IMR-90 (cell line): ENCODE measurements around the gene DCHS2. TPM values are rescaled to one million over a fixed set of nuclear protein-coding genes. Genes with fewer than 3 reads are reported as not detected.

Experiments used
- ATAC-seq: fragments of 200-7000 bp; cut with Tn5 transposase; 2 replicates; pipeline ENCODE4 v1.9.1; 2020; ENCODE audit warnings: low read depth, mild to moderate bottlenecking, moderate library complexity
- BruUV-seq: library from RNA; stranded (reverse); fragments of 400-500 nt; replicated peaks from 2 replicates; lab custom pipeline; 2021; lab: Mats Ljungman, UMichigan
- CTCF ChIA-PET: fragments of 300-600 bp; formaldehyde crosslinking; extraction: SDS; loops from one replicate; lab custom pipeline; 2021; ENCODE audit warnings: antibody characterized with exemption; lab: Yijun Ruan, JAX
- POLR2A ChIA-PET: fragments of 300-600 bp; sonication (Branson Sonifier 250); formaldehyde crosslinking; loops from one replicate; lab custom pipeline; 2022; ENCODE audit warnings: antibody characterized with exemption; ENCODE audit not compliant: unreplicated experiment; lab: Charles Lee
- DNase-seq: peaks from one replicate; pipeline ENCODE4 v3.0.0; 2013
- H2AFZ ChIP-seq: replicated peaks from 2 replicates; pipeline ENCODE3; 2013; ENCODE audit warnings: low read length, mild to moderate bottlenecking; ENCODE audit not compliant: poor library complexity
- H2AK5ac ChIP-seq: 2 replicates; pipeline ENCODE4 v1.6.1; 2013; ENCODE audit warnings: low read depth, low read length, inconsistent platforms
- H2AK9ac ChIP-seq: replicated peaks from 2 replicates; pipeline ENCODE3; 2013; ENCODE audit warnings: mild to moderate bottlenecking, low read depth, low read length, moderate library complexity; ENCODE audit not compliant: poor library complexity
- H2BK120ac ChIP-seq: 2 replicates; pipeline ENCODE4 v1.6.1; 2013; ENCODE audit warnings: low read depth, low read length, inconsistent platforms
- H2BK15ac ChIP-seq: 3 replicates; pipeline ENCODE4 v1.6.1; 2013; ENCODE audit warnings: low read depth, low read length, inconsistent platforms
- H2BK20ac ChIP-seq: 2 replicates; pipeline ENCODE4 v1.6.1; 2013; ENCODE audit warnings: low read depth, mild to moderate bottlenecking, inconsistent platforms, low read length, moderate library complexity
- H2BK5ac ChIP-seq: 2 replicates; pipeline ENCODE4 v1.6.1; 2013; ENCODE audit warnings: mild to moderate bottlenecking, low read depth, low read length, inconsistent platforms; ENCODE audit not compliant: poor library complexity, severe bottlenecking
- H3K14ac ChIP-seq: replicated peaks from 2 replicates; pipeline ENCODE4 v1.6.1; 2013; ENCODE audit warnings: low read depth, low read length, inconsistent platforms
- H3K18ac ChIP-seq: 2 replicates; pipeline ENCODE4 v1.6.1; 2013; ENCODE audit warnings: low read depth, low read length, control low read depth
- H3K23ac ChIP-seq: 2 replicates; pipeline ENCODE4 v1.6.1; 2013; ENCODE audit warnings: low read depth, low read length, inconsistent platforms
- H3K27ac ChIP-seq: 2 replicates; pipeline ENCODE4 v1.5.1; 2013; ENCODE audit warnings: mild to moderate bottlenecking, control low read depth, low read length; ENCODE audit not compliant: insufficient read depth
- H3K27me3 ChIP-seq: 2 replicates; pipeline ENCODE4 v1.6.1; 2013; ENCODE audit warnings: low read length; ENCODE audit not compliant: control insufficient read depth, insufficient read depth
- H3K36me3 ChIP-seq: 2 replicates; pipeline ENCODE4 v1.6.1; 2013; ENCODE audit warnings: low read length, mixed read lengths; ENCODE audit not compliant: control insufficient read depth, insufficient read depth
- H3K4ac ChIP-seq: 2 replicates; pipeline ENCODE4 v1.6.1; 2013; ENCODE audit warnings: low read depth, low read length, inconsistent platforms
- H3K4me1 ChIP-seq: 2 replicates; pipeline ENCODE4 v1.6.1; 2013; ENCODE audit warnings: low read length, mixed read lengths; ENCODE audit not compliant: control insufficient read depth, insufficient read depth
- H3K4me2 ChIP-seq: 2 replicates; pipeline ENCODE4 v1.6.1; 2013; ENCODE audit warnings: low read depth, mild to moderate bottlenecking, control low read depth, low read length, moderate library complexity
- H3K4me3 ChIP-seq: 2 replicates; pipeline ENCODE4 v1.5.1; 2013; ENCODE audit warnings: low read depth, mild to moderate bottlenecking, control low read depth, low read length, moderate library complexity; ENCODE audit not compliant: insufficient read depth
- H3K56ac ChIP-seq: 2 replicates; pipeline ENCODE4 v1.6.1; 2013; ENCODE audit warnings: low read length, inconsistent platforms; ENCODE audit not compliant: insufficient read depth; ENCODE audit errors: extremely low read depth
- H3K79me1 ChIP-seq, 2 experiments: 2 replicates each; pipeline ENCODE4 v1.6.1; 2013; ENCODE audit warnings: low read length in 2 of 2, inconsistent platforms in 1 of 2, low read depth in 1 of 2
- H3K9ac ChIP-seq: 2 replicates; pipeline ENCODE4 v1.6.1; 2013; ENCODE audit warnings: low read depth, low read length, control low read depth
- H3K9me1 ChIP-seq: 2 replicates; pipeline ENCODE4 v1.6.1; 2013; ENCODE audit warnings: low read length, inconsistent platforms; ENCODE audit not compliant: insufficient read depth
- H3K9me3 ChIP-seq: 2 replicates; pipeline ENCODE4 v1.6.1; 2013; ENCODE audit warnings: low read length; ENCODE audit not compliant: control insufficient read depth, insufficient read depth
- H4K20me1 ChIP-seq: 2 replicates; pipeline ENCODE4 v1.6.1; 2013; ENCODE audit warnings: low read length, inconsistent platforms; ENCODE audit not compliant: insufficient read depth
- H4K5ac ChIP-seq: 2 replicates; pipeline ENCODE4 v1.6.1; 2013; ENCODE audit warnings: mild to moderate bottlenecking, low read depth, low read length, control low read depth
- H4K8ac ChIP-seq, 2 experiments: 2 replicates each; pipeline ENCODE4 v1.6.1; 2013; ENCODE audit warnings: low read depth in 2 of 2, low read length in 2 of 2, control low read depth in 1 of 2, inconsistent platforms in 1 of 2
- H4K91ac ChIP-seq: 2 replicates; pipeline ENCODE4 v1.6.1; 2013; ENCODE audit warnings: low read depth, low read length, inconsistent platforms; ENCODE audit not compliant: insufficient read depth
- BHLHE40 ChIP-seq: fragments of 150-350 bp; IDR thresholded peaks from 2 replicates; pipeline ENCODE4 v1.6.1; 2016; ENCODE audit warnings: mild to moderate bottlenecking, low read depth, low read length
- CEBPB ChIP-seq: IDR thresholded peaks from 2 replicates; pipeline ENCODE4 v1.6.1; 2012; ENCODE audit warnings: low read depth, low read length, improper control_type of control experiment
- CHD1 ChIP-seq: IDR thresholded peaks from 2 replicates; pipeline ENCODE4 v1.6.1; 2012; ENCODE audit warnings: low read depth, low read length, improper control_type of control experiment
- FOS ChIP-seq: fragments of 150-350 bp; IDR thresholded peaks from 2 replicates; pipeline ENCODE4 v1.6.1; 2016; ENCODE audit warnings: low read depth, low read length
- MAFK ChIP-seq: IDR thresholded peaks from 2 replicates; pipeline ENCODE4 v1.6.1; 2012; ENCODE audit warnings: low read depth, low read length, improper control_type of control experiment
- MAZ ChIP-seq: IDR thresholded peaks from 2 replicates; pipeline ENCODE4 v1.6.1; 2012; ENCODE audit warnings: low read depth, mild to moderate bottlenecking, low read length, improper control_type of control experiment, moderate library complexity, borderline replicate concordance
- MXI1 ChIP-seq: IDR thresholded peaks from 2 replicates; pipeline ENCODE4 v1.6.1; 2012; ENCODE audit warnings: low read depth, mild to moderate bottlenecking, low read length, moderate library complexity, borderline replicate concordance
- NFE2L2 ChIP-seq: fragments of 150-350 bp; IDR thresholded peaks from 2 replicates; pipeline ENCODE4 v1.6.1; 2016; ENCODE audit warnings: low read depth, mild to moderate bottlenecking, low read length
- POLR2A ChIP-seq: IDR thresholded peaks from 2 replicates; pipeline ENCODE4 v1.6.1; 2012; ENCODE audit warnings: mild to moderate bottlenecking, low read depth, low read length
- RAD21 ChIP-seq: IDR thresholded peaks from 2 replicates; pipeline ENCODE4 v1.6.1; 2012; ENCODE audit warnings: low read length, improper control_type of control experiment
- RCOR1 ChIP-seq: IDR thresholded peaks from 2 replicates; pipeline ENCODE4 v1.6.1; 2012; ENCODE audit warnings: mild to moderate bottlenecking, low read length, improper control_type of control experiment; ENCODE audit not compliant: insufficient replicate concordance
- RFX5 ChIP-seq: IDR thresholded peaks from 2 replicates; pipeline ENCODE4 v1.8.0; 2012; ENCODE audit warnings: low read depth, mild to moderate bottlenecking, low read length, moderate library complexity
- SMC3 ChIP-seq: fragments of 150-350 bp; IDR thresholded peaks from 2 replicates; pipeline ENCODE4 v1.6.1; 2016; ENCODE audit warnings: low read depth, mild to moderate bottlenecking, antibody characterized with exemption, low read length, moderate library complexity
- WGBS, 2 experiments: methylation state at CpG; one replicate each; pipeline versions ENCODE4 v1.1.5 to v1.1.7; 2013; ENCODE audit warnings: missing lambda C conversion rate in 2 of 2; ENCODE audit not compliant: insufficient read length in 1 of 2; ENCODE audit errors: extremely low coverage in 2 of 2; 5-methylcytosine and 5-hydroxymethylcytosine counted together
- dilution Hi-C: fragments of 300-500 bp; cut with HindIII; formaldehyde crosslinking; loops from one replicate; pipeline ENCODE4 v1.14.3; 2018; ENCODE audit warnings: low sequenced_read_pairs; ENCODE audit not compliant: unreplicated experiment
- in situ Hi-C: fragments of 300-500 bp; cut with MboI; formaldehyde crosslinking; loops from 3 replicates; pipeline ENCODE4 v1.14.3; 2019; ENCODE audit warnings: low sequenced_read_pairs, inconsistent platforms, mixed read lengths
- intact Hi-C: fragments of 100-400 bp; cut with micrococcal nuclease; formaldehyde crosslinking; loops from 2 replicates; pipeline ENCODE4 v1.10.0; 2022
- polyA plus RNA-seq, 3 experiments: library from polyadenylated mRNA; depleted of rRNA; stranded (reverse); fragments of >200 nt; gene quantifications; 2 replicates each; pipeline ENCODE4 v1.2.3, GENCODE V29; 2012; ENCODE audit warnings: low replicate concordance in 1 of 3
- total RNA-seq: library from RNA; depleted of rRNA; stranded (reverse); fragments of >200 nt; gene quantifications from 2 replicates; pipeline ENCODE4 v1.2.3, GENCODE V29; 2012
- TF ChIP-seq, protein P1 (sequence below): fragments of 150-350 bp; IDR thresholded peaks from 2 replicates; pipeline ENCODE4 v1.6.1; 2016; ENCODE audit warnings: low read depth, mild to moderate bottlenecking, low read length, moderate library complexity, borderline replicate concordance
- TF ChIP-seq, protein P2 (sequence below): fragments of 150-350 bp; IDR thresholded peaks from 2 replicates; pipeline ENCODE4 v1.6.1; 2017; ENCODE audit warnings: mild to moderate bottlenecking, antibody characterized with exemption, low read length, low read depth
- TF ChIP-seq, protein P3 (sequence below): conservative IDR thresholded peaks from 2 replicates; pipeline ENCODE4 v1.5.1; 2012; ENCODE audit warnings: mild to moderate bottlenecking, low read depth, low read length, improper control_type of control experiment

Gene DCHS2
- total and polyA plus RNA-seq, 2 of the 4 experiments (the other 2 are of a cell fraction) = not detected

DNA sequence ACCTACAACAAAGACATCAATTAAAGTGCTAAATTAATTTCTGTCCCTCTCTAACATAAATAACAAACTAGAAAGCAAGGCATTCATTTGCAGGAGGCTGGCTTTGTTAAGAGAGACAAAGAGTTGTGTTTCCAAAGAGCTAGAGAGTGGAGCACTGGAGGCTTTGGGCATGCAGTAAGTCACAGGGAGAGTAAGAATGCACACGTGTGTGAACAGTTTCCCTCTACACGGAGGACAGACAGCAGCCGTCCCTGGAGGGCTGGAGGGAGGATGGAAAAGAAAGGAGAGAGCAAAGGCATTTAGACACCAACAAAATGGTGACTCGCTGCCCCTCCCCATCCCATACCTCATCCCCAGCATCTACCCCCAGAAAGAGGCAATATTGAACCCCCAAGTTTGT, 20.4 kb upstream of the DCHS2 start:
- Histone ChIP-seq H3K9me3 (no peaks in the 10 kb centered on the region), H3K23ac (no peak overlapping the region), H3K4me3 (no peak overlapping the region), H4K8ac (no peak overlapping the region), H3K18ac (no peak overlapping the region), H4K20me1 (no peaks in the 10 kb centered on the region), H3K56ac (no peak overlapping the region), H2BK5ac (no peak overlapping the region), H4K5ac (no peak overlapping the region), H3K27ac (no peak overlapping the region), H3K4me1 (no peaks in the 10 kb centered on the region), H4K91ac (no peak overlapping the region), H3K79me1 (no peaks in the 10 kb centered on the region), H3K4me2 (no peak overlapping the region), H3K9ac (no peak overlapping the region), H2BK20ac (no peak overlapping the region), H2AFZ (no peak overlapping the region), H3K36me3 (no peaks in the 10 kb centered on the region), H3K14ac (no peak overlapping the region), H3K27me3 (no peaks in the 10 kb centered on the region; the same call in 1 of the 2 replicates), H2AK5ac (no peak overlapping the region), H3K4ac (no peak overlapping the region), H2BK15ac (no peak overlapping the region), H2AK9ac (no peak overlapping the region), H2BK120ac (no peak overlapping the region), H3K9me1 (no peaks in the 10 kb centered on the region)
- ChIA-PET POLR2A (no interaction called here), CTCF (no interaction called here)
- WGBS, 2 experiments = no CpG with 5 or more reads among the region's 4 CpGs
- TF ChIP-seq POLR2A (no peak), NFE2L2 (no peak), MXI1 (no peak), RAD21 (no peak), CEBPB (no peak), MAFK (no peak), RFX5 (no peak), FOS (no peak), SMC3 (no peak), CHD1 (no peak), RCOR1 (no peak), BHLHE40 (no peak), MAZ (no peak)
- TF ChIP-seq, protein P1, sequence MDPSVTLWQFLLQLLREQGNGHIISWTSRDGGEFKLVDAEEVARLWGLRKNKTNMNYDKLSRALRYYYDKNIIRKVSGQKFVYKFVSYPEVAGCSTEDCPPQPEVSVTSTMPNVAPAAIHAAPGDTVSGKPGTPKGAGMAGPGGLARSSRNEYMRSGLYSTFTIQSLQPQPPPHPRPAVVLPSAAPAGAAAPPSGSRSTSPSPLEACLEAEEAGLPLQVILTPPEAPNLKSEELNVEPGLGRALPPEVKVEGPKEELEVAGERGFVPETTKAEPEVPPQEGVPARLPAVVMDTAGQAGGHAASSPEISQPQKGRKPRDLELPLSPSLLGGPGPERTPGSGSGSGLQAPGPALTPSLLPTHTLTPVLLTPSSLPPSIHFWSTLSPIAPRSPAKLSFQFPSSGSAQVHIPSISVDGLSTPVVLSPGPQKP = no peak
- TF ChIP-seq, protein P2, sequence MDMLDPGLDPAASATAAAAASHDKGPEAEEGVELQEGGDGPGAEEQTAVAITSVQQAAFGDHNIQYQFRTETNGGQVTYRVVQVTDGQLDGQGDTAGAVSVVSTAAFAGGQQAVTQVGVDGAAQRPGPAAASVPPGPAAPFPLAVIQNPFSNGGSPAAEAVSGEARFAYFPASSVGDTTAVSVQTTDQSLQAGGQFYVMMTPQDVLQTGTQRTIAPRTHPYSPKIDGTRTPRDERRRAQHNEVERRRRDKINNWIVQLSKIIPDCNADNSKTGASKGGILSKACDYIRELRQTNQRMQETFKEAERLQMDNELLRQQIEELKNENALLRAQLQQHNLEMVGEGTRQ = no peak
- TF ChIP-seq, protein P3, sequence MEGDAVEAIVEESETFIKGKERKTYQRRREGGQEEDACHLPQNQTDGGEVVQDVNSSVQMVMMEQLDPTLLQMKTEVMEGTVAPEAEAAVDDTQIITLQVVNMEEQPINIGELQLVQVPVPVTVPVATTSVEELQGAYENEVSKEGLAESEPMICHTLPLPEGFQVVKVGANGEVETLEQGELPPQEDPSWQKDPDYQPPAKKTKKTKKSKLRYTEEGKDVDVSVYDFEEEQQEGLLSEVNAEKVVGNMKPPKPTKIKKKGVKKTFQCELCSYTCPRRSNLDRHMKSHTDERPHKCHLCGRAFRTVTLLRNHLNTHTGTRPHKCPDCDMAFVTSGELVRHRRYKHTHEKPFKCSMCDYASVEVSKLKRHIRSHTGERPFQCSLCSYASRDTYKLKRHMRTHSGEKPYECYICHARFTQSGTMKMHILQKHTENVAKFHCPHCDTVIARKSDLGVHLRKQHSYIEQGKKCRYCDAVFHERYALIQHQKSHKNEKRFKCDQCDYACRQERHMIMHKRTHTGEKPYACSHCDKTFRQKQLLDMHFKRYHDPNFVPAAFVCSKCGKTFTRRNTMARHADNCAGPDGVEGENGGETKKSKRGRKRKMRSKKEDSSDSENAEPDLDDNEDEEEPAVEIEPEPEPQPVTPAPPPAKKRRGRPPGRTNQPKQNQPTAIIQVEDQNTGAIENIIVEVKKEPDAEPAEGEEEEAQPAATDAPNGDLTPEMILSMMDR = no peak
- ATAC-seq (no peak), DNase-seq (no peak)
- dilution Hi-C loops (no loop called here), intact Hi-C loops (no loop called here), in situ Hi-C loops (no loop called here)
- no TSS peak for BruUV-seq
